CD4-positive, alpha-beta T cell (primary cell): ENCODE data around the gene ARHGAP15. TPM values are rescaled to one million over a fixed set of nuclear protein-coding genes. Genes with fewer than 3 reads are reported as not detected.

Experiments
- ATAC-seq: fragments of 200-7000 bp; cut with Tn5 transposase; one replicate; pipeline ENCODE4 v1.10.0; 2022; ENCODE audit warnings: mild to moderate bottlenecking; ENCODE audit not compliant: poor library complexity
- CTCF ChIA-PET: fragments of 350-600 bp; sonication (Branson Sonifier 250); formaldehyde crosslinking; loops from one replicate; lab custom pipeline; 2021; ENCODE audit warnings: antibody characterized with exemption, inconsistent platforms; lab: Charles Lee
- POLR2A ChIA-PET: fragments of 350-600 bp; sonication (Branson Sonifier 250); formaldehyde crosslinking; loops from one replicate; lab custom pipeline; 2021; ENCODE audit warnings: antibody characterized with exemption, inconsistent platforms; lab: Charles Lee
- DNase-seq, 14 experiments: peaks; one replicate each; pipeline ENCODE4 v3.0.0-alpha.2; 2013 to 2020; ENCODE audit warnings: mixed read lengths in 2 of 14
- H3K27ac ChIP-seq, 2 donors: one replicate each; pipeline versions ENCODE4 v1.5.1 to v1.7.0; 2013; ENCODE audit warnings: low read length in 2 of 2, low read depth in 1 of 2, mild to moderate bottlenecking in 1 of 2
- H3K27me3 ChIP-seq, 2 experiments: 1 replicate in 1 of 2; 2 replicates in 1 of 2; pipeline versions ENCODE4 v1.6.1 to v1.7.0; 2013; ENCODE audit warnings: low read length in 2 of 2, control low read depth in 1 of 2, mild to moderate bottlenecking in 1 of 2, moderate library complexity in 1 of 2; ENCODE audit not compliant: insufficient read depth in 2 of 2, control insufficient read depth in 1 of 2
- H3K36me3 ChIP-seq: one replicate; pipeline ENCODE4 v1.6.1; 2013; ENCODE audit warnings: low read length, control low read depth; ENCODE audit not compliant: insufficient read depth
- H3K4me1 ChIP-seq: one replicate; pipeline ENCODE4 v1.6.1; 2013; ENCODE audit warnings: low read length, control low read depth; ENCODE audit not compliant: insufficient read depth
- H3K4me3 ChIP-seq: one replicate; pipeline ENCODE4 v1.5.1; 2013; ENCODE audit warnings: mild to moderate bottlenecking, low read length, moderate library complexity
- H3K9me3 ChIP-seq, 2 experiments: 1 replicate in 1 of 2; 2 replicates in 1 of 2; pipeline versions ENCODE4 v1.6.1 to v1.7.0; 2013; ENCODE audit warnings: low read length in 2 of 2, mild to moderate bottlenecking in 2 of 2, control low read depth in 1 of 2, moderate library complexity in 1 of 2; ENCODE audit not compliant: control insufficient read depth in 1 of 2, insufficient read depth in 1 of 2
- H3K27ac Mint-ChIP-seq: one replicate; pipeline ENCODE4 v1.8.0; 2020; ENCODE audit warnings: mixed read lengths
- H3K27me3 Mint-ChIP-seq: one replicate; pipeline ENCODE4 v1.8.0; 2021; ENCODE audit warnings: mixed read lengths
- H3K36me3 Mint-ChIP-seq: one replicate; pipeline ENCODE4 v1.8.0; 2021; ENCODE audit warnings: low read depth, mixed read lengths
- H3K4me1 Mint-ChIP-seq: one replicate; pipeline ENCODE4 v1.8.0; 2021; ENCODE audit warnings: low read depth, mixed read lengths
- H3K4me3 Mint-ChIP-seq: one replicate; pipeline ENCODE4 v1.8.0; 2020; ENCODE audit warnings: mild to moderate bottlenecking, mixed read lengths
- H3K9me3 Mint-ChIP-seq: one replicate; pipeline ENCODE4 v1.8.0; 2020; ENCODE audit warnings: mixed read lengths
- intact Hi-C, 2 experiments: fragments of 100-400 bp; cut with DNase I in 1 of 2; cut with micrococcal nuclease in 1 of 2; formaldehyde crosslinking; loops; one replicate each; pipeline versions ENCODE4 v1.15.1 to v1.9.0; 2023 to 2025; cut with DNase I, micrococcal nuclease
- total RNA-seq, 174 experiments: library from RNA in 2 of 174; stranded (reverse) in 2 of 174; gene quantifications; one replicate each; pipeline ENCODE4 v1.2.3 and lab custom pipeline; 2021 to 2026
- TF ChIP-seq, protein P1 (sequence below): fragments of 200-600 bp; IDR thresholded peaks from one replicate; pipeline ENCODE4 v1.8.0; 2022; ENCODE audit warnings: antibody characterized with exemption, mild to moderate bottlenecking

The ARHGAP15 gene
- total RNA-seq, 2 experiments from 2014 or later = 158 to 165 TPM

DNA sequence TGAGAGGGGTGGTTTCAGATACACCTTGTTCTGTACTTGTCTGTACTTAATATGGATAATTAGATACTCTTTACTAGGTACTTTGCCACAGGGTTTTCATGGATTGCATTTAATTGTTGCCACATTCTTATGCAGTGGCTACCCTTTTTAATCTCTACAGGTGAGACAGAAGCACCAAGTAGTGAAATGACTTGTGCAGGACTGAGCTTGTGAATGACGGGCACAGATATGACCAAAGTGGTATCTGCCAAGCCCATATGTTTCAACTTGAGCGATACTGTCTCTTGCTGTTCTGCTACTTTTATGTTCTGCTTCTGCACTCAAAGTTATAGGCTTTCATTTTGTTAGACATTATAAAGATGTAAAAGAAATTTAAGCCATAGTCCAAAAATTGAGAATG lies 288.2 kb downstream of the ARHGAP15 start:
- ATAC-seq (no peak), DNase-seq (no peak)
- peaks cover 75% of the 10 kb centered on the region for H3K4me1 Mint-ChIP-seq
- POLR2A ChIA-PET = no interaction called here
- no peaks in the 10 kb centered on the region for H3K27me3 Mint-ChIP-seq
- Histone ChIP-seq H3K27me3 (no peaks in the 10 kb centered on the region), H3K27ac (no peak overlapping the region), H3K9me3 (no peaks in the 10 kb centered on the region), H3K36me3 (no peaks in the 10 kb centered on the region), H3K4me3 (no peak overlapping the region), H3K4me1 (no peaks in the 10 kb centered on the region)
- intact Hi-C loops = no loop called here
- H3K4me3 Mint-ChIP-seq = no peak overlapping the region
- CTCF ChIA-PET = no interaction called here
- no peak overlapping the region for H3K27ac Mint-ChIP-seq
- H3K36me3 Mint-ChIP-seq = peaks cover 36% of the 10 kb centered on the region
- peaks cover 2% of the 10 kb centered on the region for H3K9me3 Mint-ChIP-seq
- TF ChIP-seq, protein P1, sequence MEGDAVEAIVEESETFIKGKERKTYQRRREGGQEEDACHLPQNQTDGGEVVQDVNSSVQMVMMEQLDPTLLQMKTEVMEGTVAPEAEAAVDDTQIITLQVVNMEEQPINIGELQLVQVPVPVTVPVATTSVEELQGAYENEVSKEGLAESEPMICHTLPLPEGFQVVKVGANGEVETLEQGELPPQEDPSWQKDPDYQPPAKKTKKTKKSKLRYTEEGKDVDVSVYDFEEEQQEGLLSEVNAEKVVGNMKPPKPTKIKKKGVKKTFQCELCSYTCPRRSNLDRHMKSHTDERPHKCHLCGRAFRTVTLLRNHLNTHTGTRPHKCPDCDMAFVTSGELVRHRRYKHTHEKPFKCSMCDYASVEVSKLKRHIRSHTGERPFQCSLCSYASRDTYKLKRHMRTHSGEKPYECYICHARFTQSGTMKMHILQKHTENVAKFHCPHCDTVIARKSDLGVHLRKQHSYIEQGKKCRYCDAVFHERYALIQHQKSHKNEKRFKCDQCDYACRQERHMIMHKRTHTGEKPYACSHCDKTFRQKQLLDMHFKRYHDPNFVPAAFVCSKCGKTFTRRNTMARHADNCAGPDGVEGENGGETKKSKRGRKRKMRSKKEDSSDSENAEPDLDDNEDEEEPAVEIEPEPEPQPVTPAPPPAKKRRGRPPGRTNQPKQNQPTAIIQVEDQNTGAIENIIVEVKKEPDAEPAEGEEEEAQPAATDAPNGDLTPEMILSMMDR = no peak

DNA sequence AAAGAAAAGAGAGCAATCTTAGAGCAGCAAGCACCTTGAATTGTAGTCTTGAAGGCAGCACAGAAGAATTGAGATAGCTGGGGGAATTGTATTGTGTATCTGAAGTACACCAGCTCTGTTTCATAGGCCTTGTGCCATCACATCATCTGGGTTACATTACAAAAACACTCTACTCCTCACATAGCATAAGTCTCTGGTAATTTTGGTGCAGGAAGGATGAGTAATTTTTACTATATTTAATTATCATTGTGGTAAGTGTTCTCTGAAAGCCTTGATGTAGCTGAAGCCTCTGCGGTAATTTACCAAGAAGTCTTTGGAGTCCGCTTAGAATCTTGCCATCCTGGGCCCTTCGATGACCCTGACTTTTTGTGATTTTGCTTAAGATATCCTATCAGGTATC lies 291.1 kb downstream of the ARHGAP15 start:
- DNase-seq = no peak
- intact Hi-C loops = no loop called here
- Histone ChIP-seq H3K9me3 (no peaks in the 10 kb centered on the region), H3K27me3 (no peaks in the 10 kb centered on the region), H3K4me3 (no peak overlapping the region), H3K27ac (no peak overlapping the region), H3K36me3 (no peaks in the 10 kb centered on the region), H3K4me1 (no peaks in the 10 kb centered on the region)
- no peaks in the 10 kb centered on the region for H3K9me3 Mint-ChIP-seq
- H3K4me3 Mint-ChIP-seq = no peak overlapping the region
- peaks cover 32% of the 10 kb centered on the region for H3K36me3 Mint-ChIP-seq
- no peak for ATAC-seq
- H3K27ac Mint-ChIP-seq = peak overlapping the region; percentile 12
- ChIA-PET POLR2A (no interaction called here), CTCF (no interaction called here)
- peaks cover 83% of the 10 kb centered on the region for H3K4me1 Mint-ChIP-seq
- H3K27me3 Mint-ChIP-seq = no peaks in the 10 kb centered on the region
- TF ChIP-seq, protein P1 = no peak

GRCh38 chr2:143422681-143423080 lies 293.5 kb downstream of the ARHGAP15 start:
- no peaks in the 10 kb centered on the region for H3K9me3 ChIP-seq
- ChIA-PET CTCF (interaction anchor here (0.8 kb wide), 1 partner anchor 14 kb away, joined by 3 read pairs; no protein-coding TSS in a partner anchor), POLR2A (no interaction called here)
- H3K9me3 Mint-ChIP-seq = no peaks in the 10 kb centered on the region
- H3K4me1 ChIP-seq = no peaks in the 10 kb centered on the region
- peaks cover 3% of the 10 kb centered on the region for H3K36me3 ChIP-seq
- no peak overlapping the region for H3K27ac ChIP-seq
- H3K4me1 Mint-ChIP-seq = peaks cover 84% of the 10 kb centered on the region
- TF ChIP-seq, protein P1 = no peak
- H3K4me3 ChIP-seq = no peak overlapping the region
- peaks cover 27% of the 10 kb centered on the region for H3K36me3 Mint-ChIP-seq
- H3K27me3 Mint-ChIP-seq = no peaks in the 10 kb centered on the region
- H3K27ac Mint-ChIP-seq = peak overlapping the region; percentile 4
- intact Hi-C loops = no loop called here
- no peaks in the 10 kb centered on the region for H3K27me3 ChIP-seq
- DNase-seq (peak in 3 of 14 experiments; percentile 13 to 39 (median 14)), ATAC-seq (peak; percentile 74)
- no peak overlapping the region for H3K4me3 Mint-ChIP-seq
